Measurements from ENCODE around the gene P2RX5. TPM values are rescaled to one million over a fixed set of nuclear protein-coding genes. Genes with fewer than 3 reads are reported as not detected.

The P2RX5 gene
- total RNA-seq, 1 donor from 2014 or later, result 18.3 TPM

DNA sequence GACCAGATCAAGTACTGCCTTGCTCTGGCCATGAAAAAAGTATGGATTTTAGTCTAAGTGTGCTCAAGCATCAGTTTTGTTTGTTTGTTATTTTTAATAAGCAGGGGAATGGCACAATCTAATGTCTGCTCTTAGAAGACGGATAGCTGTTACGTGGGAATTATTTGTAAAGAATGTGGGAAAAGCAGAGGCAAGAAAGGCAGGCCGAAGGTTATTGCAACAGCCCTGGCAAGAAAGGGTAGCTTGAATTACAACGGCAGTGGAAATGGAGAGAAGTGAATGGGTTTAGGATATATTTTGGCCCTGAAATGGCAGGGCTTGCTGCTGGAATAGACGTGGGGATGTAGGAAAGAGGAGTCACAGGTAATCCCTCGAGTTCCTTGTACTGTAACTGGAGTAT lies 26.8 kb upstream of the P2RX5 start:
- H3K4me1 ChIP-seq, result peaks cover 48% of the 10 kb centered on the region
- H3K36me3 ChIP-seq, result peaks cover 14% of the 10 kb centered on the region
- intact Hi-C loops (cut with micrococcal nuclease), result no loop called here
- H3K4me3 ChIP-seq, result peak overlapping the region; percentile 89
- TF ChIP-seq, protein P1, sequence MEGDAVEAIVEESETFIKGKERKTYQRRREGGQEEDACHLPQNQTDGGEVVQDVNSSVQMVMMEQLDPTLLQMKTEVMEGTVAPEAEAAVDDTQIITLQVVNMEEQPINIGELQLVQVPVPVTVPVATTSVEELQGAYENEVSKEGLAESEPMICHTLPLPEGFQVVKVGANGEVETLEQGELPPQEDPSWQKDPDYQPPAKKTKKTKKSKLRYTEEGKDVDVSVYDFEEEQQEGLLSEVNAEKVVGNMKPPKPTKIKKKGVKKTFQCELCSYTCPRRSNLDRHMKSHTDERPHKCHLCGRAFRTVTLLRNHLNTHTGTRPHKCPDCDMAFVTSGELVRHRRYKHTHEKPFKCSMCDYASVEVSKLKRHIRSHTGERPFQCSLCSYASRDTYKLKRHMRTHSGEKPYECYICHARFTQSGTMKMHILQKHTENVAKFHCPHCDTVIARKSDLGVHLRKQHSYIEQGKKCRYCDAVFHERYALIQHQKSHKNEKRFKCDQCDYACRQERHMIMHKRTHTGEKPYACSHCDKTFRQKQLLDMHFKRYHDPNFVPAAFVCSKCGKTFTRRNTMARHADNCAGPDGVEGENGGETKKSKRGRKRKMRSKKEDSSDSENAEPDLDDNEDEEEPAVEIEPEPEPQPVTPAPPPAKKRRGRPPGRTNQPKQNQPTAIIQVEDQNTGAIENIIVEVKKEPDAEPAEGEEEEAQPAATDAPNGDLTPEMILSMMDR (IDR thresholded peaks at IDR 0.05; ENCODE audit: borderline replicate concordance), result no peak
- no peaks in the 10 kb centered on the region for H3K9me3 ChIP-seq (replicated peaks)
- peaks cover 6% of the 10 kb centered on the region for H3K27me3 ChIP-seq (ENCODE audit: low read depth)
- no peak for DNase-seq
- H3K27ac ChIP-seq (replicated peaks), result peak overlapping the region; percentile 88

DNA sequence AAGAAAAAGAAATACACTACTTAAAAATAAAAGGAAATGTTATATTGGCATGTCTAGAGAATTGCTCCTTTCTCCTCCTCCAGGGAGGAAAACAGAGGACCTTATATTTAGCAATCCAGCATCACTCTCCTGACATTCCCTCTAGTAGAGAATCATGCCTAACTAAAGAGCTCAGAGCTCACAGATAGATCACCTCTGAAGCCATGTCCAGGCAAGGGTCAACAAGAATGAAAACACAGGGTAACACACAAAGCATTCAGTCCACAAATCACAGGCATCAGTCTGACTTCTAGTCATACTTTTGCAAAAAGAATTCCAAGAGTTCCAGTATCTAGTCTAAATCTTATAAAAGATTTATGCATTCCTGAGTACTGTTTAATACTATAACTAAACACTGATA lies 23.3 kb upstream of the P2RX5 start:
- no peak for DNase-seq
- Histone ChIP-seq H3K9me3 (replicated peaks) (no peaks in the 10 kb centered on the region), H3K36me3 (peaks cover 48% of the 10 kb centered on the region), H3K27me3 (ENCODE audit: low read depth) (no peaks in the 10 kb centered on the region), H3K27ac (replicated peaks) (no peak overlapping the region), H3K4me1 (peaks cover 42% of the 10 kb centered on the region), H3K4me3 (no peak overlapping the region)
- TF ChIP-seq, protein P1 (IDR thresholded peaks at IDR 0.05; ENCODE audit: borderline replicate concordance), result no peak
- intact Hi-C loops (cut with micrococcal nuclease), result no loop called here

DNA sequence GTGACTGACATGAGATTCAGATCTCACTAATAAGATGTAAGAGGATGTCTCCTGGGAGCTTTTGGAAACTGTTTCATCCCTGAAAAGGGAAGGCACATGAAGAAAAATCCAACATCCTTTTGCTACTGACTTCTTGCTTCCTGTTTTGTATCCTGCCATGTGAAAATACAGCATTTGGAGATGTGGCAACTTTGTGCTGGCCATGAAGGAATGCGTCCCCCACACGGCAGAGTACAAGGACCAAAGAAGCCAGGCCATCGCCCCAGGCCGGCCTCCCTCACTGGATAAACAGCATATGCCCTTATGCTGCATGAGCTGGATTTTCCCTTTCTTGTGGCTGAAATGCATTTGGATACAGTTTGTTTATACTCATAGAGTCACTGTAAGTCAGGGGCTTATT lies 22.2 kb upstream of the P2RX5 start:
- peaks cover 57% of the 10 kb centered on the region for H3K36me3 ChIP-seq
- TF ChIP-seq, protein P1 (IDR thresholded peaks at IDR 0.05; ENCODE audit: borderline replicate concordance), result no peak
- intact Hi-C loops (cut with micrococcal nuclease), result no loop called here

DNA sequence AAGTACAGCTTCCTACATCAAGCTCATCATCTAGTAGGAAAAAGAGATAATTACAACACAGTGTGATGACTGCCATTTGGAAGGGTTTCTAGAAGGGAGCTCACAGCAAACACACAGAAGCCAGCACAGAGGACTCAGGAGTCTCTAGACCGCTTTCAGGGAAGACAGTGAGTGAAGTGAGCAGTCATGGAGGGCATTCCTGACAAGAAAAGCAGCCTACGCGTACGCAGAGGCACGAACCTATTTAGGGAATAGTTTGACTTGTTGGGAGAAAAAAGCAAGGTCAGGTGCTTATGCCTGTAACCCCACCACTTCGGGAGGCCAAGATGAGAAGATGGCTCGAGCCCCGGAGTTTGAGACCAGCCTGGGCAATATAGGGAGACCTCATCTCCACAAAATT lies 19.3 kb upstream of the P2RX5 start:
- intact Hi-C loops (cut with micrococcal nuclease), result no loop called here
- Histone ChIP-seq H3K4me1 (peaks cover 11% of the 10 kb centered on the region), H3K36me3 (peaks cover 66% of the 10 kb centered on the region)

More for the DNA sequence above, 22.2 kb upstream of the P2RX5 start:
- DNase-seq, result no peak
- Histone ChIP-seq H3K4me3 (no peak overlapping the region), H3K27me3 (ENCODE audit: low read depth) (no peaks in the 10 kb centered on the region), H3K9me3 (replicated peaks) (no peaks in the 10 kb centered on the region), H3K4me1 (peaks cover 33% of the 10 kb centered on the region), H3K27ac (replicated peaks) (no peak overlapping the region)

DNA sequence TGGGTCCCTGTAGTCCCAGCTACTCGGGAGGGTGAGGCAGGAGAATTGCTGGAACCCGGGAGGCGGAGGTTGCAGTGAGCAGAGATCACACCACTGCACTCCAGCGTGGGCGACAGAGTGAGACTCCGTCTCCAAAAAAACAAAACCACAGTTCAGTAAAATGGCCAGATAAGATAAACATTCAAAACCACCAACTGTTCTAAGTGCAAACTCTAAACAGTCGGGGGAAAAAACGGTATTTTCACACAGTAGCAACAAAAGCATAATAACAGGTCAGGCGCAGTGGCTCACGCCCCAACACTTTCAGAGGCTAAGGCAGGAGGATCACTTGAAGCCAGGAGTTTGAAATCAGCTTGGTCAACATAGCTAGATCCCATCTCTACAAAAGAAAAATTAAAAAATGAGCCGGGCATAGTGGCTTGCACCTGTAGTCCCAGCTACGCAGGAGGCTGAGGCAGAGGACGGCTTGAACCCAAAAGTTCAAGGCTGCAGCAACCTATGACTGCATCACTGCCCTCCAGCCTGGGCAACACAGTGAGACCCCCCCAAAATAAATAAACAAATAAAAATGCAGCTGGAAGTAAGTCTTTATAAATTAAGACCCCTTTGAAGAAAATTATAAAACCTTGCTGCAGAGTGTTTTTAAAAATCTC lies 17.0 kb upstream of the P2RX5 start:
- Histone ChIP-seq H3K4me1 (no peaks in the 10 kb centered on the region), H3K27ac (replicated peaks) (no peak overlapping the region), H3K27me3 (ENCODE audit: low read depth) (no peaks in the 10 kb centered on the region), H3K9me3 (replicated peaks) (no peaks in the 10 kb centered on the region), H3K4me3 (no peak overlapping the region), H3K36me3 (peaks cover 55% of the 10 kb centered on the region)
- TF ChIP-seq, protein P1 (IDR thresholded peaks at IDR 0.05; ENCODE audit: borderline replicate concordance), result no peak
- DNase-seq, result no peak
- intact Hi-C loops (cut with micrococcal nuclease), result no loop called here

More for the DNA sequence above, 19.3 kb upstream of the P2RX5 start:
- DNase-seq, result no peak
- TF ChIP-seq, protein P1 (IDR thresholded peaks at IDR 0.05; ENCODE audit: borderline replicate concordance), result no peak
- Histone ChIP-seq H3K4me3 (no peak overlapping the region), H3K9me3 (replicated peaks) (no peaks in the 10 kb centered on the region), H3K27me3 (ENCODE audit: low read depth) (no peaks in the 10 kb centered on the region), H3K27ac (replicated peaks) (no peak overlapping the region)
